OCI-LY7 (cell line): Measurements from ENCODE around the gene ELL2.

Source experiments
- CTCF ChIP-seq: fragments of 200-600 bp; sonication (generic); conservative IDR thresholded peaks from 2 replicates; pipeline ENCODE4 v1.5.1; 2014; ENCODE audit warnings: mild to moderate bottlenecking, antibody characterized with exemption, low read length, moderate library complexity, mixed read lengths
- EZH2phosphoT487 ChIP-seq: fragments of 200-600 bp; sonication (generic); IDR thresholded peaks from 2 replicates; pipeline ENCODE4 v1.6.1; 2018; ENCODE audit warnings: low read depth, borderline replicate concordance, mild to moderate bottlenecking, mixed run types, antibody characterized with exemption, low read length, moderate library complexity, mixed read lengths

- TF ChIP-seq CTCF (no peak), EZH2phosphoT487 (no peak)
Observed at GRCh38 chr5:96004754-96005153, 43.1 kb upstream of the ELL2 start.
